ENCODE measurements around the gene FGF18.
A peak's percentile ranks its signal among the peaks of the same experiment; 100 is the strongest.

- TF ChIP-seq EGR1 (IDR thresholded peaks at IDR 0.05; ENCODE audit: low read depth in 2 of 2) (no peak), JUND (IDR thresholded peaks at IDR 0.05) (no peak), TAF1 (conservative IDR thresholded peaks at IDR 0.05) (no peak), CTCF (IDR thresholded peaks at IDR 0.05; ENCODE audit: low read depth, low read length, missing input control) (no peak), GABPA (IDR thresholded peaks at IDR 0.05 in 1 of 2, conservative IDR thresholded peaks at IDR 0.05 in 1 of 2) (no peak), MAX (IDR thresholded peaks at IDR 0.05) (no peak), RXRA (IDR thresholded peaks at IDR 0.05) (peak in 1 of 2 donors; percentile 5), HNF4A (conservative IDR thresholded peaks at IDR 0.05) (peak; percentile 43 to 63), REST (IDR thresholded peaks at IDR 0.05) (no peak), ZBTB33 (IDR thresholded peaks at IDR 0.05) (no peak), FOXA2 (IDR thresholded peaks at IDR 0.05) (no peak), SP1 (IDR thresholded peaks at IDR 0.05) (no peak), ATF3 (IDR thresholded peaks at IDR 0.05) (no peak)
Observed at GRCh38 chr5:171449426-171449825, 30.0 kb downstream of the FGF18 start.
